OCI-LY3 (cell line): Measurements from ENCODE around the gene KLHL21.

Source experiments
- EZH2phosphoT487 ChIP-seq: fragments of 200-600 bp; shearing (Covaris generic); IDR thresholded peaks from 2 replicates; pipeline ENCODE4 v1.6.1; 2018; ENCODE audit warnings: antibody characterized with exemption, mixed run types, low read depth
- TF ChIP-seq, protein P1 (sequence below): fragments of 200-600, 300-600 bp; sonication (generic); IDR thresholded peaks from 2 replicates; pipeline ENCODE4 v1.5.1; 2014; ENCODE audit warnings: antibody characterized with exemption, low read length, low read depth

- TF ChIP-seq, protein P1, sequence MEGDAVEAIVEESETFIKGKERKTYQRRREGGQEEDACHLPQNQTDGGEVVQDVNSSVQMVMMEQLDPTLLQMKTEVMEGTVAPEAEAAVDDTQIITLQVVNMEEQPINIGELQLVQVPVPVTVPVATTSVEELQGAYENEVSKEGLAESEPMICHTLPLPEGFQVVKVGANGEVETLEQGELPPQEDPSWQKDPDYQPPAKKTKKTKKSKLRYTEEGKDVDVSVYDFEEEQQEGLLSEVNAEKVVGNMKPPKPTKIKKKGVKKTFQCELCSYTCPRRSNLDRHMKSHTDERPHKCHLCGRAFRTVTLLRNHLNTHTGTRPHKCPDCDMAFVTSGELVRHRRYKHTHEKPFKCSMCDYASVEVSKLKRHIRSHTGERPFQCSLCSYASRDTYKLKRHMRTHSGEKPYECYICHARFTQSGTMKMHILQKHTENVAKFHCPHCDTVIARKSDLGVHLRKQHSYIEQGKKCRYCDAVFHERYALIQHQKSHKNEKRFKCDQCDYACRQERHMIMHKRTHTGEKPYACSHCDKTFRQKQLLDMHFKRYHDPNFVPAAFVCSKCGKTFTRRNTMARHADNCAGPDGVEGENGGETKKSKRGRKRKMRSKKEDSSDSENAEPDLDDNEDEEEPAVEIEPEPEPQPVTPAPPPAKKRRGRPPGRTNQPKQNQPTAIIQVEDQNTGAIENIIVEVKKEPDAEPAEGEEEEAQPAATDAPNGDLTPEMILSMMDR: no peak
- no peak for TF ChIP-seq EZH2phosphoT487
Observed at GRCh38 chr1:6627841-6628545, 25.3 kb upstream of the KLHL21 start.
